DLD1 (cell line): ENCODE measurements around the gene DUX4.
"Not testable (repeated sequence)": the region's sequence is repeated elsewhere in the genome, so short reads cannot be mapped to it uniquely, and the experiment has no call there.

Experiments
- in situ Hi-C: cut with HindIII; loops from 2 replicates; pipeline ENCODE4 v1.10.0; 2017; ENCODE audit warnings: low sequenced_read_pairs

DUX4 gene

GRCh38 chr4:190173428-190173827 is at the start of gene DUX4:
Gene DUX4 (plus strand): TSS chr4:190173774. CDS start chr4:190173774, 0 bp downstream.
- in situ Hi-C loops, result not testable (repeated sequence)

GRCh38 chr4:190175436-190175835 is 1.9 kb downstream of the DUX4 start:
- in situ Hi-C loops, result not testable (repeated sequence)

GRCh38 chr4:190177727-190178605 is 4.4 kb downstream of the DUX4 start:
- in situ Hi-C loops, result not testable (repeated sequence)

- in situ Hi-C loops, result not testable (repeated sequence)
Observed at GRCh38 chr4:190178606-190178990, 5.0 kb downstream of the DUX4 start.

- in situ Hi-C loops, result not testable (repeated sequence)
Observed at GRCh38 chr4:190179030-190179739, 5.6 kb downstream of the DUX4 start.

GRCh38 chr4:190179740-190180094 is 6.1 kb downstream of the DUX4 start:
- in situ Hi-C loops, result not testable (repeated sequence)

GRCh38 chr4:190180947-190181346 is 7.4 kb downstream of the DUX4 start:
- in situ Hi-C loops, result not testable (repeated sequence)

- in situ Hi-C loops, result not testable (repeated sequence)
Observed at GRCh38 chr4:190181481-190182100, 8.0 kb downstream of the DUX4 start.

GRCh38 chr4:190203510-190203909 is 29.9 kb downstream of the DUX4 start:
- in situ Hi-C loops, result not testable (repeated sequence)
